ENCODE data around the gene ENDOU.

ENDOU gene

DNA sequence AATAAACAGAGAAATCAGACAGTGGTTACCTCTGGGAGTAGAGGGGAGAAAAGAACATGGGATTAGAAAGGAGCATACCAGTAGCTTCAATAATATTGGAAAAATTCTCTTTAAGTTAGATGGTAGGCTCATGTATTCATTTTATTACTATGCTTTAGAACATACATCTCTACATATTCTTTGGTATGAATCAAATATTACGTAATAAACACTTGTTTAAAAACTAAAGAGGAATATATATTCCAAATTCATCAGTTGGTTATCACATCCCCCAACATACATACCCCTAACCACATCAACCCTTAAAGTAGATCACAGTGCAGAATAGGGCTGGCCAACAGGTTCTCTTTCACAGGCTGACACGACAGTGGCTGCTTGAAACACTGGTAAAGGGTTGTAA is 25.0 kb downstream of the ENDOU start:
- no peak for DNase-seq (ENCODE audit: low read depth, low spot score)
- in situ Hi-C loops (cut with HindIII; ENCODE audit: low sequenced_read_pairs): no loop called here
- H3K4me3 ChIP-seq (ENCODE audit: low read depth, low read length): no peak overlapping the region
- TF ChIP-seq, protein P1, sequence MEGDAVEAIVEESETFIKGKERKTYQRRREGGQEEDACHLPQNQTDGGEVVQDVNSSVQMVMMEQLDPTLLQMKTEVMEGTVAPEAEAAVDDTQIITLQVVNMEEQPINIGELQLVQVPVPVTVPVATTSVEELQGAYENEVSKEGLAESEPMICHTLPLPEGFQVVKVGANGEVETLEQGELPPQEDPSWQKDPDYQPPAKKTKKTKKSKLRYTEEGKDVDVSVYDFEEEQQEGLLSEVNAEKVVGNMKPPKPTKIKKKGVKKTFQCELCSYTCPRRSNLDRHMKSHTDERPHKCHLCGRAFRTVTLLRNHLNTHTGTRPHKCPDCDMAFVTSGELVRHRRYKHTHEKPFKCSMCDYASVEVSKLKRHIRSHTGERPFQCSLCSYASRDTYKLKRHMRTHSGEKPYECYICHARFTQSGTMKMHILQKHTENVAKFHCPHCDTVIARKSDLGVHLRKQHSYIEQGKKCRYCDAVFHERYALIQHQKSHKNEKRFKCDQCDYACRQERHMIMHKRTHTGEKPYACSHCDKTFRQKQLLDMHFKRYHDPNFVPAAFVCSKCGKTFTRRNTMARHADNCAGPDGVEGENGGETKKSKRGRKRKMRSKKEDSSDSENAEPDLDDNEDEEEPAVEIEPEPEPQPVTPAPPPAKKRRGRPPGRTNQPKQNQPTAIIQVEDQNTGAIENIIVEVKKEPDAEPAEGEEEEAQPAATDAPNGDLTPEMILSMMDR (IDR thresholded peaks at IDR 0.05; ENCODE audit: low read depth, low read length): no peak

DNA sequence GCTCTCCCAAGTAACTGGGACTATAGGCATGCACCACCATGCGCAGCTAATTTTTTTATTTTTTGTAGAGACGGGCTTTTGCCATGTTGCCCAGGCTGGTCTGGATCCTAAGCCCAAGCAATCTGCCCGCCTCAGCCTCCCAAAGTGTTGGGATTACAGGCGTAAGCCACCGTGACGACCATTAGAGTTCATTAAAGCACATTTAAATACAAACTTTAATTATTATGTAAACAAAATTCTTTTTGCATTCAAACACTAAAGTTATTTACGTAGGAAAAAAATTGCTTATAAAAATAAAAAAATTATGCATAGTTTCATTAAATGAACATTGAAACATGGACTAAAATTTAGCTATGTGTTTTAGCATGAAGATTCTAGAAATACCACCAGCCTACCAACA is 26.7 kb downstream of the ENDOU start:
- H3K4me3 ChIP-seq (ENCODE audit: low read depth, low read length): no peak overlapping the region
- no peak for DNase-seq (ENCODE audit: low read depth, low spot score)
- in situ Hi-C loops (cut with HindIII; ENCODE audit: low sequenced_read_pairs): no loop called here
- TF ChIP-seq, protein P1 (IDR thresholded peaks at IDR 0.05; ENCODE audit: low read depth, low read length): no peak

DNA sequence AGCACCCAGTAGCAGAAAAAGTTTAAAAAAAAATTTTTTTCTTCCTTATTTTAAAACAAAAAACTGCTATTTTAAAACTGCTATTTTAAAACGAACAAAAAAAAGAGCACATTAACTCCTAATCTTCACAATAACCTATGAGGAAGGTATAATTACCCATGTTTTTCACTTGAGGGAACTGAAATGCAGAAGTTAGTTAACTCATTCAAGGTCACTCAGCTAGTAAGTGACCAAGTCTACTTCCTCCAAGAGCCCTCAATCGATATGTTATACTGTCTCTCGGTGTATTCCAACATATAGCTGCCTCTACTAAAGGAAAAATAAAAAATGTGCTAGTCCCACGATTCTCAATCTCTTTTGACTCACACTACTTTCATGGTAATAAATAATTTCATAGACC is 27.2 kb downstream of the ENDOU start:
- DNase-seq (ENCODE audit: low read depth, low spot score): no peak
- TF ChIP-seq, protein P1 (IDR thresholded peaks at IDR 0.05; ENCODE audit: low read depth, low read length): no peak
- in situ Hi-C loops (cut with HindIII; ENCODE audit: low sequenced_read_pairs): no loop called here
- no peak overlapping the region for H3K4me3 ChIP-seq (ENCODE audit: low read depth, low read length)

DNA sequence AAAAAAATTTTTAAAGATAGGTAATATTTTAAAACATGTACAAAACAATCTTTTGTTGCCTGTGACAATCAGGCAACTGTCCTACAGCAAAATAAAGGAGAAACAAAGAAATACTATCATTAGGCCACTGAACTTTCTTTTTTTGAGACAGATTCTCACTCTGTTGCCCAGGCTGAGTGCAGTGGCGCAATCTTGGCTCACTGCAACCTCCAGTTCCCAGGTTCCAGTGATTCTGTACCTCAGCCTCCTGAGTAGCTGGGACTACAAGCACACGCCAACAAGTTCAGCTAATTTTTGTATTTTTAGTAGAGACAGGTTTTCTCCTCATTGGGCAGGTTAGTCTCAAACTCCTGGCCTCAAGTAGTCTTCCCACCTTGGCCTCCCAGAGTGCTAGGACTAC is 36.1 kb downstream of the ENDOU start:
- no peak for DNase-seq (ENCODE audit: low read depth, low spot score)
- H3K4me3 ChIP-seq (ENCODE audit: low read depth, low read length): no peak overlapping the region
- TF ChIP-seq, protein P1 (IDR thresholded peaks at IDR 0.05; ENCODE audit: low read depth, low read length): no peak
- in situ Hi-C loops (cut with HindIII; ENCODE audit: low sequenced_read_pairs): no loop called here

DNA sequence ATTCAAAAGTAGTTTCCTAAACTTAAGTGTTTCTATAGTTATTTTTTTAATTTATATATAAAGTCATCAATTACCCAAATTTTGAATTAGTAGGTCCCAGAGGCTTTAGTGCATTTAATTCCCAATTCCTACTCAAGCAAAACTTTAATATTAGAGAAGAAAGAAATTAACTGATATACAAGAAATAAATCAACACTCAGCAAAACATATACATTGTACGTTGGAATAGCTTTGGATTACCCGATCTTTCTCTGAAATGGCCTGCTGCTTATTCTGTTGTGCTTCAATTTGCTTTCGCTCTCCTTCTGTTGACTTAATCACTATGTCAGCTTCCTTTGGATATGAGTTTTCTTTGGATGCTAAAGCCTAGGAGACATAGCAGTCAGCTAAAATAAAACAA is 37.7 kb downstream of the ENDOU start:
- in situ Hi-C loops (cut with HindIII; ENCODE audit: low sequenced_read_pairs): no loop called here
- TF ChIP-seq, protein P1 (IDR thresholded peaks at IDR 0.05; ENCODE audit: low read depth, low read length): no peak
- H3K4me3 ChIP-seq (ENCODE audit: low read depth, low read length): no peak overlapping the region
- no peak for DNase-seq (ENCODE audit: low read depth, low spot score)

DNA sequence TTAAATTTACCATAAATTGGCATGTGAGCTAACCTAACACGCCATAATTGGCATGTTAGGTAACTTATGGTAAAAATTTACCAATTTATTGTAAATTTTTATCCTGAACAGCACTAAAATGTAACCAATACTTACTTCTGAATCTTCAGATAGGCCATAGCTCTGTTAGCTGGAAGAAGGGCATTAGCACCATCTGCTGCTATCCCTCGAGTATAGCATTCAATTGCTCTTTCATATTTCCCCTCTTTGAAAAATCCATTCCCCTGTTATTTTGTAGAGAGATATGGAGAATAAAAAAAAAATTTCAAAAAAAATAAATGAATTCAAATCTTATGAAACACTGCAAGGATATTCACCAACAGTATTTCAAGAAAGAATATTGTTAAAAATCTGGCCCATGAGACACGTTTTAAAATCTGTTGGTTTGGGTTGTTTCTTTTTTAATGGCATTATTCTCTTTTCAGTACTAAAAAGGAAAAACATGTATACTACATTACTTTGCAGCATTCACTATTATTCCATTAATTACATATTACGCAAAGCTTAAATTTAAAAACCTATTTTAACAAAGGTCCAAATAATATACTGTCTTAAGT is 38.5 kb downstream of the ENDOU start:
- no peak overlapping the region for H3K4me3 ChIP-seq (ENCODE audit: low read depth, low read length)
- in situ Hi-C loops (cut with HindIII; ENCODE audit: low sequenced_read_pairs): no loop called here
- TF ChIP-seq, protein P1 (IDR thresholded peaks at IDR 0.05; ENCODE audit: low read depth, low read length): peak; percentile 78
- peak; percentile 55 for DNase-seq (ENCODE audit: low read depth, low spot score)

DNA sequence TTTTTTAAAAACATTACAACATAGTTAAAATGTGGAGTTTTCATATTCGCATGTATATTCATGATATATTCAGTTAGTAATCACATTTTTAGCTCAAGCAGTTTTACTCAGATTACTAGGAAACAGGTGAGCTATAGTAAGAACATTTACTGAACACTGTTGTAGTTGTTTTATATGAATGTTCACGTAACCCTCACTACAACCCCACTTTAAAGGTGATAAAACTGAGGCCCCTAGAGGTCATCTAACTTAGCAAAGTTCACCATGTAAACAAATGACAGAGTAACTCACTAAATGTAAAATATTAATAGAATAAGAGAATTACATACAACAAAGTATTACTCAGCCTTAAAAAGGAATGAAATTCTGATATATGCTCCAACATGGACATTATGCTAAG is 45.5 kb downstream of the ENDOU start:
- TF ChIP-seq, protein P1 (IDR thresholded peaks at IDR 0.05; ENCODE audit: low read depth, low read length): no peak
- DNase-seq (ENCODE audit: low read depth, low spot score): no peak
- in situ Hi-C loops (cut with HindIII; ENCODE audit: low sequenced_read_pairs): no loop called here
- H3K4me3 ChIP-seq (ENCODE audit: low read depth, low read length): no peak overlapping the region

All from astrocyte of the spinal cord (primary cell).